Adrenal gland (tissue), 19 donors: ENCODE results near the gene MLNR. TPM values are rescaled to one million over a fixed set of nuclear protein-coding genes. Genes with fewer than 3 reads are reported as not detected.

Source experiments
- DNase-seq, 7 donors: peaks; one replicate each; pipeline ENCODE4 v3.0.0-alpha.2; 2019 to 2020
- H3K27ac ChIP-seq, 5 donors: fragments of 200-600 bp; sonication (generic) in 4 of 5; 1 replicate in 3 of 5; 2 replicates in 2 of 5; pipeline versions ENCODE4 v1.5.1 to v1.8.0; 2016 to 2020; ENCODE audit warnings: mild to moderate bottlenecking in 1 of 5
- H3K27me3 ChIP-seq: fragments of 200-600 bp; 2 replicates; pipeline ENCODE4 v1.8.0; 2021
- H3K36me3 ChIP-seq, 2 donors: fragments of 200-600 bp; replicated peaks in 1 of 2; 1 replicate in 1 of 2; 2 replicates in 1 of 2; pipeline versions ENCODE4 v1.5.1 to v1.8.0; 2018 to 2022
- H3K4me1 ChIP-seq, 2 donors: fragments of 200-600 bp; replicated peaks in 1 of 2; 1 replicate in 1 of 2; 2 replicates in 1 of 2; pipeline versions ENCODE4 v1.5.1 to v1.8.0; 2018 to 2021
- H3K4me3 ChIP-seq, 4 donors: fragments of 200-600 bp; sonication (generic) in 3 of 4; one replicate each; pipeline ENCODE4 v1.5.1; 2016 to 2018
- H3K9me3 ChIP-seq, 3 donors: fragments of 200-600 bp; sonication (generic) in 1 of 3; replicated peaks in 1 of 3; 1 replicate in 2 of 3; 2 replicates in 1 of 3; pipeline versions ENCODE4 v1.5.1 to v1.8.0; 2016 to 2021
- CTCF ChIP-seq, 6 experiments: fragments of 450-650 bp in 4 of 6; fragments of 200-600 bp in 2 of 6; sonication (generic) in 1 of 6; IDR thresholded peaks; 1 replicate in 5 of 6; 2 replicates in 1 of 6; pipeline versions ENCODE4 v1.5.1 to v1.8.0; 2016 to 2021; ENCODE audit warnings: antibody characterized with exemption in 6 of 6, mild to moderate bottlenecking in 2 of 6, moderate library complexity in 1 of 6
- POLR2A ChIP-seq, 2 donors: fragments of 450-650 bp; IDR thresholded peaks; one replicate each; pipeline ENCODE4 v1.6.1; 2017; ENCODE audit warnings: antibody characterized with exemption in 2 of 2, mild to moderate bottlenecking in 2 of 2, moderate library complexity in 1 of 2
- WGBS, 4 donors: extraction: QIAGEN DNeasy Blood & Tissue Kit in 2 of 4; methylation state at CpG; one replicate each; pipeline versions ENCODE4 v1.1.5 to v1.1.7; 2013 to 2017; 5-methylcytosine and 5-hydroxymethylcytosine counted together
- intact Hi-C, 2 donors: fragments of 100-400 bp; cut with DNase I; formaldehyde crosslinking; loops; one replicate each; pipeline versions ENCODE4 v1.14.1 to v1.15.0; 2022 to 2023
- long read RNA-seq, 10 donors: library from polyadenylated mRNA in 3 of 10; unstranded in 2 of 10; stranded (forward) in 1 of 10; transcript quantifications; one replicate each; pipeline ENCODE4 v2.0.0 and lab custom pipeline, GENCODE V29; 2021 to 2026
- polyA plus RNA-seq, 3 donors: library from polyadenylated mRNA; stranded (reverse); fragments of 200-250 nt in 2 of 3; fragments of 350-450 nt in 1 of 3; fragmentation: Illumina TruSeq in 1 of 3; extraction: RNeasy Lipid Tissue Mini Kit (QIAGEN cat#74804) in 1 of 3; gene quantifications; one replicate each; pipeline ENCODE4 v1.2.3, GENCODE V29; 2013 to 2014
- total RNA-seq, 9 donors: library from RNA; depleted of rRNA in 4 of 9; stranded (reverse); fragments of >200 nt in 4 of 9; fragments of 120-200 nt in 1 of 9; fragmentation: NEBNext Ultra II Directional in 1 of 9; extraction: Animal tissue kit (Norgen Biotek cat#: 25700) in 1 of 9; gene quantifications; one replicate each; pipeline versions ENCODE4 v1.1.0 to v1.2.4, GENCODE V29; 2013 to 2023
- donor health status: healthy with polysubstance abuse.
- donor health status: Bipolar disorder and iron deficiency.
- donor health status: DM: yes; HTN: yes; CAD: no.
- donor health status: DM: no; HTN: no; CAD: no.
- donor health status: DM: no; HTN: no; CAD: no.
- donor health status: DM: yes; HTN: yes; CAD: no.

Gene MLNR
- total RNA-seq = not detected
- polyA plus RNA-seq = not detected
- long read RNA-seq, donor 1 = 0 reads
- long read RNA-seq, donor 2 = 0 reads
- long read RNA-seq, donor 3 = 0 reads
- long read RNA-seq, donor 4 = 0 reads
- long read RNA-seq, donor 5 = 0 reads
- long read RNA-seq, donor 6 = 0 reads
- long read RNA-seq, donor 7 = 0 reads
- long read RNA-seq, donor 8 = 0 reads
- long read RNA-seq, donor 9 = 0 reads
- long read RNA-seq, donor 10 = 0 reads

DNA sequence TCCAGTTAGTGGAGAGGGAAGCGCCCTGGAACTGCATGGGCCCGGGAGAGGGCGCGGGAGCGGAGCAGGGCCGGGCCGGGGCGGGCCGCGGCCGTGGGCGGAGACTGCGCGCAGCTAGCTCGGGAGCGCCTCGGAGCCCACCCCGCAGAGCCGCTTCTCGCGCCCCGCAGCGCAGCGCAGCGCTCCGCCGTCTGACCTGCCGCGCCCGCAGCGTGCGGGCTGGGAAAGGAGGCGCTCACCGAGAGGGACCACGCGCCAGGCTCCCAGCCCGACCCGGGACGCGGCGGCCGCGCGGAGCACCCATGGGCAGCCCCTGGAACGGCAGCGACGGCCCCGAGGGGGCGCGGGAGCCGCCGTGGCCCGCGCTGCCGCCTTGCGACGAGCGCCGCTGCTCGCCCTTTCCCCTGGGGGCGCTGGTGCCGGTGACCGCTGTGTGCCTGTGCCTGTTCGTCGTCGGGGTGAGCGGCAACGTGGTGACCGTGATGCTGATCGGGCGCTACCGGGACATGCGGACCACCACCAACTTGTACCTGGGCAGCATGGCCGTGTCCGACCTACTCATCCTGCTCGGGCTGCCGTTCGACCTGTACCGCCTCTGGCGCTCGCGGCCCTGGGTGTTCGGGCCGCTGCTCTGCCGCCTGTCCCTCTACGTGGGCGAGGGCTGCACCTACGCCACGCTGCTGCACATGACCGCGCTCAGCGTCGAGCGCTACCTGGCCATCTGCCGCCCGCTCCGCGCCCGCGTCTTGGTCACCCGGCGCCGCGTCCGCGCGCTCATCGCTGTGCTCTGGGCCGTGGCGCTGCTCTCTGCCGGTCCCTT, at the start of gene MLNR:
MLNR (plus strand) TSS at position 303 of the 820 bp plus-strand sequence; CDS start at position 303, 0 bp downstream.
- peak in 2 of 7 donors; percentile 24 to 25 for DNase-seq
- TF ChIP-seq CTCF (IDR thresholded peaks at IDR 0.05) = peak in 1 of 6 experiments; percentile 13
- TF ChIP-seq POLR2A (IDR thresholded peaks at IDR 0.05) = no peak
- WGBS, 4 donors = 2 to 5% (median 3%) methylated on average over 21 to 111 of the region's 111 CpGs; no CpG with 5 or more reads in 1 of the 4 donors

GRCh38 chr13:49171359-49171758, 48.8 kb upstream of the MLNR start:
- TF ChIP-seq POLR2A (IDR thresholded peaks at IDR 0.05) (no peak), CTCF (IDR thresholded peaks at IDR 0.05) (no peak)
- intact Hi-C loops = no loop called here
- peaks cover 0 to 28% of the 10 kb centered on the region in 2 donors for H3K36me3 ChIP-seq

More for the DNA sequence above, at the start of gene MLNR:
- H3K9me3 ChIP-seq = no peaks in the 10 kb centered on the region
- H3K4me1 ChIP-seq = peaks cover 6 to 11% of the 10 kb centered on the region in 2 donors
- peaks cover 27% of the 10 kb centered on the region for H3K27me3 ChIP-seq
- no peak within 1 kb of the TSS for H3K27ac ChIP-seq
- intact Hi-C loops = loop anchor here in 1 of 2 donors (10.0 kb wide), 1 partner anchor 55 kb away; no protein-coding TSS in a partner anchor
- peak within 1 kb of the TSS in 2 of 4 donors; percentile 14 to 57 for H3K4me3 ChIP-seq
- H3K36me3 ChIP-seq = no peaks in the 10 kb centered on the region

GRCh38 chr13:49183672-49184325, 36.3 kb upstream of the MLNR start:
- H3K36me3 ChIP-seq = peaks cover 0 to 34% of the 10 kb centered on the region in 2 donors

More at GRCh38 chr13:49171359-49171758, 48.8 kb upstream of the MLNR start:
- DNase-seq = no peak
- Histone ChIP-seq H3K4me3 (no peak overlapping the region), H3K27ac (no peak overlapping the region), H3K4me1 (no peaks in the 10 kb centered on the region), H3K27me3 (no peaks in the 10 kb centered on the region), H3K9me3 (no peaks in the 10 kb centered on the region)

More at GRCh38 chr13:49183672-49184325, 36.3 kb upstream of the MLNR start:
- Histone ChIP-seq H3K4me3 (no peak overlapping the region), H3K27me3 (no peaks in the 10 kb centered on the region), H3K27ac (no peak overlapping the region), H3K9me3 (no peaks in the 10 kb centered on the region), H3K4me1 (no peaks in the 10 kb centered on the region)
- WGBS, 4 donors = 28 to 42% (median 39%) methylated on average over 1 of the region's 1 CpG
- DNase-seq = no peak
- intact Hi-C loops = no loop called here
- TF ChIP-seq POLR2A (IDR thresholded peaks at IDR 0.05) = no peak
- no peak for TF ChIP-seq CTCF (IDR thresholded peaks at IDR 0.05)
